Loucy (cell line): ENCODE data around the gene BEST3.

ENCODE experiments used
- H2AFZ ChIP-seq: fragments of 200-600 bp; sonication (generic); 2 replicates; pipeline ENCODE4 v1.6.0; 2016; ENCODE audit warnings: antibody characterized with exemption, mild to moderate bottlenecking, low read length, moderate library complexity
- H3F3A ChIP-seq: fragments of 200-600 bp; 2 replicates; pipeline ENCODE4 v1.6.0; 2016; ENCODE audit warnings: antibody characterized with exemption, low read depth, mild to moderate bottlenecking
- H3K27me3 ChIP-seq: fragments of 200-600 bp; sonication (generic); 2 replicates; pipeline ENCODE4 v1.6.1; 2014; ENCODE audit warnings: low read length, mild to moderate bottlenecking; ENCODE audit not compliant: insufficient read depth, poor library complexity, severe bottlenecking
- H3K36me3 ChIP-seq: fragments of 200-600 bp; sonication (generic); 2 replicates; pipeline ENCODE4 v1.6.1; 2016; ENCODE audit warnings: low read length; ENCODE audit not compliant: insufficient read depth
- H3K4me1 ChIP-seq: fragments of 200-600 bp; sonication (generic); 2 replicates; pipeline ENCODE4 v1.5.1; 2014; ENCODE audit warnings: low read length, mild to moderate bottlenecking; ENCODE audit not compliant: insufficient read depth, poor library complexity, severe bottlenecking
- H3K4me2 ChIP-seq: fragments of 200-600 bp; sonication (generic); 2 replicates; pipeline ENCODE4 v1.6.0; 2014; ENCODE audit warnings: antibody characterized with exemption, low read length, low read depth, mild to moderate bottlenecking; ENCODE audit not compliant: poor library complexity, severe bottlenecking
- H3K4me3 ChIP-seq: fragments of 200-600 bp; sonication (generic); 2 replicates; pipeline ENCODE4 v1.5.1; 2014; ENCODE audit warnings: low read length, mild to moderate bottlenecking, mixed read lengths; ENCODE audit not compliant: poor library complexity, severe bottlenecking
- H3K79me2 ChIP-seq: fragments of 200-600 bp; sonication (generic); 2 replicates; pipeline ENCODE4 v1.6.1; 2014; ENCODE audit warnings: low read length; ENCODE audit not compliant: insufficient read depth
- H3K9ac ChIP-seq: fragments of 200-600 bp; sonication (generic); 2 replicates; pipeline ENCODE4 v1.6.0; 2014; ENCODE audit warnings: mild to moderate bottlenecking, low read depth, low read length, moderate library complexity; ENCODE audit not compliant: poor library complexity, severe bottlenecking
- H3K9me2 ChIP-seq: fragments of 200-600 bp; sonication (generic); replicated peaks from 2 replicates; pipeline ENCODE4 v1.6.1; 2016; ENCODE audit warnings: low read depth, low read length, mixed read lengths
- H3K9me3 ChIP-seq: fragments of 200-600 bp; sonication (generic); 2 replicates; pipeline ENCODE4 v1.6.1; 2014; ENCODE audit warnings: mild to moderate bottlenecking, antibody characterized with exemption, low read length, low read depth; ENCODE audit not compliant: insufficient read depth
- H4K20me1 ChIP-seq: fragments of 200-600 bp; sonication (generic); 2 replicates; pipeline ENCODE4 v1.6.0; 2014; ENCODE audit warnings: antibody characterized with exemption, low read length, mild to moderate bottlenecking; ENCODE audit not compliant: insufficient read depth, poor library complexity, severe bottlenecking
- EZH2phosphoT487 ChIP-seq: fragments of 200-600 bp; IDR thresholded peaks from 2 replicates; pipeline ENCODE4 v1.6.1; 2018; ENCODE audit warnings: antibody characterized with exemption, mild to moderate bottlenecking, moderate library complexity, borderline replicate concordance
- TF ChIP-seq, protein P1 (sequence below): fragments of 200-600 bp; sonication (generic); conservative IDR thresholded peaks from 2 replicates; pipeline ENCODE4 v1.5.1; 2014; ENCODE audit warnings: mild to moderate bottlenecking, antibody characterized with exemption, low read length

Gene BEST3

DNA sequence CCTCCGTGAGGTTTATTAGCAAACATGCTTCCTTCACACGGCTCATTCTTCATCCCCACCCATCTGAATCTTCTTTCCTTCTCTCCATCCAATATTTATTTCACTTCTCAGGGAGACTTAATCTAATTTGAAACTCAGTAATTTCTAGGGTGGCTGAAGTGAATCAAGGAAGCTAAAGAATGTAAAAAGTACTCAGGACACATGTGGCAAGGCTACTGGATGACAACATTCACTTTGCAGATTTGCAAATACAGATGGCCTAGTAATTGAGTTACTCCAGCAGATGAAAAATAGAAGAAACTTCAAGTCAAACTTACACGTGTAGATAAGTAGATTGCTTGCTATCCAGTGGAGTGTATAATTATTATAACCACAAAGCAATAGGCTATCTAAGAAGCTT lies 15.4 kb upstream of the BEST3 start:
- H3K4me2 ChIP-seq, result no peak overlapping the region
- no peaks in the 10 kb centered on the region; the same call in 1 of the 2 replicates for H3F3A ChIP-seq
- H3K27me3 ChIP-seq, result no peaks in the 10 kb centered on the region
- H3K9me2 ChIP-seq, result no peaks in the 10 kb centered on the region
- no peaks in the 10 kb centered on the region for H3K79me2 ChIP-seq
- H3K4me1 ChIP-seq, result no peaks in the 10 kb centered on the region
- no peaks in the 10 kb centered on the region for H3K36me3 ChIP-seq
- H2AFZ ChIP-seq, result no peak overlapping the region
- no peak for TF ChIP-seq EZH2phosphoT487
- TF ChIP-seq, protein P1, sequence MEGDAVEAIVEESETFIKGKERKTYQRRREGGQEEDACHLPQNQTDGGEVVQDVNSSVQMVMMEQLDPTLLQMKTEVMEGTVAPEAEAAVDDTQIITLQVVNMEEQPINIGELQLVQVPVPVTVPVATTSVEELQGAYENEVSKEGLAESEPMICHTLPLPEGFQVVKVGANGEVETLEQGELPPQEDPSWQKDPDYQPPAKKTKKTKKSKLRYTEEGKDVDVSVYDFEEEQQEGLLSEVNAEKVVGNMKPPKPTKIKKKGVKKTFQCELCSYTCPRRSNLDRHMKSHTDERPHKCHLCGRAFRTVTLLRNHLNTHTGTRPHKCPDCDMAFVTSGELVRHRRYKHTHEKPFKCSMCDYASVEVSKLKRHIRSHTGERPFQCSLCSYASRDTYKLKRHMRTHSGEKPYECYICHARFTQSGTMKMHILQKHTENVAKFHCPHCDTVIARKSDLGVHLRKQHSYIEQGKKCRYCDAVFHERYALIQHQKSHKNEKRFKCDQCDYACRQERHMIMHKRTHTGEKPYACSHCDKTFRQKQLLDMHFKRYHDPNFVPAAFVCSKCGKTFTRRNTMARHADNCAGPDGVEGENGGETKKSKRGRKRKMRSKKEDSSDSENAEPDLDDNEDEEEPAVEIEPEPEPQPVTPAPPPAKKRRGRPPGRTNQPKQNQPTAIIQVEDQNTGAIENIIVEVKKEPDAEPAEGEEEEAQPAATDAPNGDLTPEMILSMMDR, result no peak
- no peaks in the 10 kb centered on the region for H4K20me1 ChIP-seq
- no peak overlapping the region for H3K4me3 ChIP-seq
- H3K9ac ChIP-seq, result no peak overlapping the region
- H3K9me3 ChIP-seq, result no peaks in the 10 kb centered on the region

DNA sequence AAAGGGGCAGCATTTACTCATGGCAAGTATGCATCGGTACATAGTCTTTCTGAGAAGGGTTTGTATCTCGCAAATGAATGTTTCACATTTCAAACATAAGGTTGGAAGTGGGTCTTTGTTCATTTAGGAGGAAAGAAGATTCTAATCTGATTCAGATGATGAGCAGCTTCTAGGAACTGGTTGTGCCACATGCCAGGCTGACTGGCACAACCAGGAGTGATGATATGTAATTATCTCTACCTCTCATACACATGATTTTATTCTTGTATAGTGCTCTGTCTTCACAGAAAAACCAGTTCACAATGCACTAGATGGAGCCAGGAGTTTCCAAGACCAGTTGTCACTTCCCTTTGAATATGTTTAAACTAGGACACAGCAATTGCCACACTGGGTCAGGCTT lies 13.7 kb upstream of the BEST3 start:
- Histone ChIP-seq H3K79me2 (no peaks in the 10 kb centered on the region), H3F3A (no peaks in the 10 kb centered on the region; the same call in 1 of the 2 replicates), H3K36me3 (no peaks in the 10 kb centered on the region), H3K9ac (no peak overlapping the region), H3K27me3 (no peaks in the 10 kb centered on the region), H3K9me2 (no peaks in the 10 kb centered on the region), H3K4me3 (no peak overlapping the region), H3K4me1 (no peaks in the 10 kb centered on the region), H2AFZ (no peak overlapping the region), H3K4me2 (no peak overlapping the region), H3K9me3 (no peaks in the 10 kb centered on the region), H4K20me1 (no peaks in the 10 kb centered on the region)
- no peak for TF ChIP-seq EZH2phosphoT487
- TF ChIP-seq, protein P1, result no peak

DNA sequence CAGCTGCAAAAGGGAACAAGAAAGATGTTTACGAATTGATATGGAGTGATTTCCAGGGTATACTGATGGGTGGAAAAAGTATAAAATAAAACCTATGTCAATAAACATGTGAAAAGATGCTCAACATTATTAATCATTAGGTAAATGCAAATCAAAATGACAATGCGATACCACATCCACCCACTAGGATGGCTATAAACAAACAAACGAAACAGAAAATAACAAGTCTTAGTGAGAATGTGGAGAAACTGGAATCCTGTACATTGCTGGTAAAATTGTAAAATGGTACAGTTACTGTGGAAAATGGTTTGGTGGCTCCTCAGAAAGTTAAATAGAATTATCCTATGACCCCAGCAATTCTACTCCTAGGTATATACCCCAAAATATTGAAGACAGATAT lies 9.5 kb upstream of the BEST3 start:
- no peak for TF ChIP-seq EZH2phosphoT487
- TF ChIP-seq, protein P1, result peak; percentile 27
- no peak overlapping the region for H3K9ac ChIP-seq
- no peak overlapping the region for H2AFZ ChIP-seq
- no peaks in the 10 kb centered on the region for H3K4me1 ChIP-seq
- H3K9me3 ChIP-seq, result no peaks in the 10 kb centered on the region
- no peaks in the 10 kb centered on the region for H3K79me2 ChIP-seq
- no peak overlapping the region for H3K4me2 ChIP-seq
- H4K20me1 ChIP-seq, result no peaks in the 10 kb centered on the region
- no peaks in the 10 kb centered on the region for H3F3A ChIP-seq
- H3K9me2 ChIP-seq, result no peaks in the 10 kb centered on the region
- no peaks in the 10 kb centered on the region for H3K27me3 ChIP-seq
- H3K36me3 ChIP-seq, result no peaks in the 10 kb centered on the region
- H3K4me3 ChIP-seq, result no peak overlapping the region
